GM12874 (cell line): ENCODE data around the gene GPR21.

Experiments used
- TF ChIP-seq, protein P1 (sequence below): IDR thresholded peaks from 2 replicates; pipeline ENCODE4 v1.5.1; 2011; ENCODE audit warnings: low read depth, mild to moderate bottlenecking, control low read depth, low read length, moderate library complexity; ENCODE audit not compliant: insufficient read depth

GPR21 gene

DNA sequence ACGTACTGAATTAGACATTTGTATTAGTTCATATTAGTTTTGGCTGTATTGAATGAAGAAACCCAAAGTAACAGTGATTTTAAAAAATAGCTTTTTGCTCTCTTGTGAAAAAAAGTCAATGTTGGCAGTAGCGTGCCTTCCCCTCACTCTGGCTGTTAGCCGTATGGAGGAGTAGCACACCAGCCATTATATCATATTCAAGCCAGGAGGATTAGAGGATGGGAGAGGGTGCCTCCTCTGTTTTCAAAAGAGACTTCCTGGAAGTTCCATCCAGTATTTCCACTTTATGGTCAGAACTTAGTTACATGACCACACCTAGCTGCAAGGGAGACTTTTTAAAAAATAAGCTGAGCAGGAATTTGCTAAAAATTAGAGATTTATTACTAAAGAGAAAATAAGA is 41.2 kb downstream of the GPR21 start:
- TF ChIP-seq, protein P1, sequence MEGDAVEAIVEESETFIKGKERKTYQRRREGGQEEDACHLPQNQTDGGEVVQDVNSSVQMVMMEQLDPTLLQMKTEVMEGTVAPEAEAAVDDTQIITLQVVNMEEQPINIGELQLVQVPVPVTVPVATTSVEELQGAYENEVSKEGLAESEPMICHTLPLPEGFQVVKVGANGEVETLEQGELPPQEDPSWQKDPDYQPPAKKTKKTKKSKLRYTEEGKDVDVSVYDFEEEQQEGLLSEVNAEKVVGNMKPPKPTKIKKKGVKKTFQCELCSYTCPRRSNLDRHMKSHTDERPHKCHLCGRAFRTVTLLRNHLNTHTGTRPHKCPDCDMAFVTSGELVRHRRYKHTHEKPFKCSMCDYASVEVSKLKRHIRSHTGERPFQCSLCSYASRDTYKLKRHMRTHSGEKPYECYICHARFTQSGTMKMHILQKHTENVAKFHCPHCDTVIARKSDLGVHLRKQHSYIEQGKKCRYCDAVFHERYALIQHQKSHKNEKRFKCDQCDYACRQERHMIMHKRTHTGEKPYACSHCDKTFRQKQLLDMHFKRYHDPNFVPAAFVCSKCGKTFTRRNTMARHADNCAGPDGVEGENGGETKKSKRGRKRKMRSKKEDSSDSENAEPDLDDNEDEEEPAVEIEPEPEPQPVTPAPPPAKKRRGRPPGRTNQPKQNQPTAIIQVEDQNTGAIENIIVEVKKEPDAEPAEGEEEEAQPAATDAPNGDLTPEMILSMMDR, result no peak

DNA sequence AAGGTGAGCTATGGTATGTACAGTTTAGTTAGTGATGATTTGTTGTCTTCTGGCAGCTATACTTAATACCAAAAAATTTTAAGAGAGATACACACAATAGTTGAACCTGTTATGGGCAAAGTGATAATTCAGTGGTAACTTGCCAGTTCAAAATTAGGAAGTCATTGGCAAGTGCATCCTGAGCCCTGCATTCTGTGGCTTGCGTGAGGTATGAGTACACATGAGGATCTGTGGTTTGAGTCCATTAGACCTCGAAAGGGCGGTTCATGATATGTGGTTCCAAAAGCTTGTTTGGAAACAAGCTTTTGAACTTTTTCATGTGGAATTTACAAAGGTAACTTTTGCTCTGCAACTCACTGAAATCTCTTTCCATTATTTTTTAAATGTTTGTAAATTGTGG is 47.0 kb downstream of the GPR21 start:
- TF ChIP-seq, protein P1, result no peak

DNA sequence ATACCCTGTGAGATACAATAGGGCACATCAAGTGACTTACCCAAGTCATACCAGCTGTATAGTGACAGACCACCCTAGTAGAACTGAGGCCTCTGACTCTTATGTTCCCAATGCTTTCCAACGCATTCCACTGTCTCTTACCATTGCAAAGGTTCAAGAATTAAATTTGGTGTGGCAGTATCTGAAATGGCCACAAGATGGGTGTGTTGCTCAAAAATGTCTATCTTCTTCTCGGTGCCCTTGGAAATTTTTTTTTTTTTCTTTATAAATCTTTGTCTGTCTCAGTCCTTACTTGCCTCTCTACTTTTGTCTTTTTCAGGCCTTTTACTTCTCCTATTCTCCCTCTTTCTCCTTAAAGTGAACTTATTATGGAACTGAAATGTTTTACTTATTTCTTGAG is 48.4 kb downstream of the GPR21 start:
- TF ChIP-seq, protein P1, result peak; percentile 40; the same call in 1 of the 2 replicates

DNA sequence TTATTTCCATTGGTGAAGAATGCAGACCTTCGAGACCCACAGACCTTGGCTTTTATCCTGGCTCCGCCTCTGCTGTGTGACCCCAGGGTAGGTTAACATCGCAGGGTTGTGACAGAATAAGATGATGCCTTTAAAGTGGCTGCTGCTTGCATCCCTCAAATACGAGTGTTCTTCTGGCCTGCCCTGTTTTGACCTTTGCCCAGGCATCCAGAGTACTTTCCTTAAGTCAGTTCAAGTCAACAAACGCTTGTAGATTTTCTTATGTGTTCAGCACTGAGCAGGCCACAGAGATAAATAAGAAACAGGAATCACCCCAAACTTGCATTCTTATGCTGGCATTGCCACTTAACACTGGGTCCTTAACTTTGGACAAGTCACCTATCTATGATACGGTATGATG is 50.2 kb downstream of the GPR21 start:
- TF ChIP-seq, protein P1, result no peak

DNA sequence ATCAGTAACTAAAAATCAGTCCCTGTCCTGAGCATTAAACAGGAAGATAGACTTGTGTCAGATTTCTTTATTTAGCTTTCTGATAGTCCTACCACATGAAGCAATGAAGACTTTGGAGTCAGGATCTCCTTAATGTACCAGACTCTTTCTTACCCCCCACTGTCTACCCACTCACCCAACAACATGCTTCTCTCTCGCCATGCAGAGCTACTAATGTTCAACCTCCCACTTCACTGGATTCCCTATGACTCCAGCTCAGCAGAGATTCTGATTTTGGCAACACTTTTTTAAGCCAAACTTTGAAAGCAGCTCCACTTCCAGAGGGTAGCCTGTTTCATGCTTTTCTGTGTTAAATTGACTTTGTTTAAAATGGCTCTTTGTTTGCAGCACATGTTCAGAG is 50.8 kb downstream of the GPR21 start:
- TF ChIP-seq, protein P1, result no peak
